Nephron (organoid): ENCODE results near the gene ITGA1.

ENCODE experiments used
- H3K27ac Mint-ChIP-seq, 3 experiments: 2 replicates each; pipeline ENCODE4 v1.8.0; 2020; ENCODE audit warnings: mixed read lengths in 3 of 3, mild to moderate bottlenecking in 2 of 3, moderate library complexity in 1 of 3
- H3K27me3 Mint-ChIP-seq: 2 replicates; pipeline ENCODE4 v1.8.0; 2021; ENCODE audit warnings: low read depth, mild to moderate bottlenecking, moderate library complexity, mixed read lengths
- H3K36me3 Mint-ChIP-seq: 2 replicates; pipeline ENCODE4 v1.8.0; 2020; ENCODE audit warnings: low read depth, mixed read lengths
- H3K4me1 Mint-ChIP-seq: 2 replicates; pipeline ENCODE4 v1.8.0; 2020; ENCODE audit warnings: mixed read lengths
- H3K4me3 Mint-ChIP-seq, 3 experiments: 2 replicates each; pipeline ENCODE4 v1.8.0; 2020; ENCODE audit warnings: mild to moderate bottlenecking in 3 of 3, mixed read lengths in 3 of 3, moderate library complexity in 2 of 3
- H3K9me3 Mint-ChIP-seq: 2 replicates; pipeline ENCODE4 v1.8.0; 2020; ENCODE audit warnings: mixed read lengths
- TF ChIP-seq, protein P1 (sequence below), 3 experiments: fragments of 200-600 bp; sonication (generic); IDR thresholded peaks; one replicate each; pipeline ENCODE4 v1.5.0; 2021; ENCODE audit warnings: antibody characterized with exemption in 3 of 3; ENCODE audit not compliant: unreplicated experiment in 3 of 3

ITGA1 gene

DNA sequence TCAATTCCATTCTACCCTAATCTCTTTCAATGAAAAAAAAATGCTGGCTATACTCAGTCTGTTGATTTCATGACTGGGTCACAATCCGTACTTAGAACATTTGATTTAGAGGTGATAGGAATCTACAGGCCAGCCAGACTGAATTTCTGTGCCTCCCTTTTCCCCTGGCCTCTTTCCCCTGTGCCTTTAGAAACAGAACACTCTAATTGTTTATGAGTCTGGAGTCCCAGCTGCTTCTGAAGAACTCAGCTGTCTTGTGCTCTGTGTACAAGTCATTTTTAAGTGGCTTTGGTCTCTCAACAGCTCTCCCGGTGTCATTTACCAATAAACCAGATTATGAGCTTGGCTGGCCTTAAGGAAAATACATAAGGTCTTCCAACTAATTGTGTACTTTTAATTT lies 107.4 kb downstream of the ITGA1 start:
- no peaks in the 10 kb centered on the region for H3K27me3 Mint-ChIP-seq
- peak overlapping the region in 2 of 3 experiments; percentile 31 to 47 for H3K4me3 Mint-ChIP-seq
- peaks cover 10% of the 10 kb centered on the region for H3K36me3 Mint-ChIP-seq
- H3K27ac Mint-ChIP-seq = peak overlapping the region; percentile 84 to 94 (median 87)
- TF ChIP-seq, protein P1, sequence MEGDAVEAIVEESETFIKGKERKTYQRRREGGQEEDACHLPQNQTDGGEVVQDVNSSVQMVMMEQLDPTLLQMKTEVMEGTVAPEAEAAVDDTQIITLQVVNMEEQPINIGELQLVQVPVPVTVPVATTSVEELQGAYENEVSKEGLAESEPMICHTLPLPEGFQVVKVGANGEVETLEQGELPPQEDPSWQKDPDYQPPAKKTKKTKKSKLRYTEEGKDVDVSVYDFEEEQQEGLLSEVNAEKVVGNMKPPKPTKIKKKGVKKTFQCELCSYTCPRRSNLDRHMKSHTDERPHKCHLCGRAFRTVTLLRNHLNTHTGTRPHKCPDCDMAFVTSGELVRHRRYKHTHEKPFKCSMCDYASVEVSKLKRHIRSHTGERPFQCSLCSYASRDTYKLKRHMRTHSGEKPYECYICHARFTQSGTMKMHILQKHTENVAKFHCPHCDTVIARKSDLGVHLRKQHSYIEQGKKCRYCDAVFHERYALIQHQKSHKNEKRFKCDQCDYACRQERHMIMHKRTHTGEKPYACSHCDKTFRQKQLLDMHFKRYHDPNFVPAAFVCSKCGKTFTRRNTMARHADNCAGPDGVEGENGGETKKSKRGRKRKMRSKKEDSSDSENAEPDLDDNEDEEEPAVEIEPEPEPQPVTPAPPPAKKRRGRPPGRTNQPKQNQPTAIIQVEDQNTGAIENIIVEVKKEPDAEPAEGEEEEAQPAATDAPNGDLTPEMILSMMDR (IDR thresholded peaks at IDR 0.05; ENCODE audit: unreplicated experiment in 3 of 3) = no peak
- peaks cover 58% of the 10 kb centered on the region for H3K4me1 Mint-ChIP-seq
- no peaks in the 10 kb centered on the region for H3K9me3 Mint-ChIP-seq

DNA sequence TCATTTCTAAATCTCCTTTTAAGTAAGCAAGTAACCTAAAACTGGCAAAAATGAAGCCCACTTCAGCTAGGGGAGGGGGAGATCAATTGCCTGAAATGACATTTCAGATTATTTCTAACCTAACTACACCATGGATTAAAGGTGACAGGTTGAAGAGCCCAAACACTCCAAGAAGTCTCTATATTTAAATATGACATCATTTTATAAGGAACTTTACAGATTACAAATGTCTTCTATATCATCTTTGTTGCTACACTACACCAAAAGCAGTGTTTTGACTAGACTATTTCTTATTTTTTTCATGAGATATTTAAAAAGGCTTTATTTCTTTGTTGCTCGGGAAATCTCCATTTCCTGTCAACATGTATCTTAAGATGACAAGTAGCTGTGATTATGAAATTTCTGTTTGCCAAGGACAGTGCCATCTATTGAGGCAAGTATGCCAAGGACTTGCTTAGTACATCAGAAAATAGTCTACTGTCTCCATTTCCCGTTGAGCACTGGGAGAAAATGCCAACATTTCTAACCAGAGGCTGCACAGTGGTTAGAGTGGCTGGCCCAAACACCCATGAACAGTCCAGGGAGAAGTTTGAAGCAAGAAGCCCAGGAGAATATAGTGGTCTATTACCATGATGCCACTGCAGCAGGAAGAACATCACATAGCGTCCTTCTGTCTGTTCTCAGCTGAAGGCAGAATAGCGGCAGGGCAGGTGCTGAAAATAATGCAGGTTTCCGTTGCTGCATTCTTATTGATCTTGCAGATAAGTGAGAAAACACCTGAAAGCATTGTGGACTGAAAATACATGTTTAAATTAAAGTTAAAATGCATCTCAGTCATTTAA lies 108.1 kb downstream of the ITGA1 start:
- TF ChIP-seq, protein P1 (IDR thresholded peaks at IDR 0.05; ENCODE audit: unreplicated experiment in 3 of 3) = no peak
- Mint-ChIP-seq H3K9me3 (no peaks in the 10 kb centered on the region), H3K27ac (peak overlapping the region; percentile 84 to 94 (median 87)), H3K4me3 (no peak overlapping the region), H3K36me3 (peaks cover 8% of the 10 kb centered on the region), H3K4me1 (peaks cover 58% of the 10 kb centered on the region), H3K27me3 (no peaks in the 10 kb centered on the region)

GRCh38 chr5:52896534-52897237 lies 109.0 kb downstream of the ITGA1 start:
- peaks cover 58% of the 10 kb centered on the region for H3K4me1 Mint-ChIP-seq
- peaks cover 11% of the 10 kb centered on the region for H3K36me3 Mint-ChIP-seq
- TF ChIP-seq, protein P1 (IDR thresholded peaks at IDR 0.05; ENCODE audit: unreplicated experiment in 3 of 3) = no peak
- no peaks in the 10 kb centered on the region for H3K27me3 Mint-ChIP-seq
- H3K27ac Mint-ChIP-seq = peak overlapping the region; percentile 84 to 94 (median 87)
- H3K9me3 Mint-ChIP-seq = no peaks in the 10 kb centered on the region
- H3K4me3 Mint-ChIP-seq = no peak overlapping the region

GRCh38 chr5:52897238-52897614 lies 109.5 kb downstream of the ITGA1 start:
- no peak overlapping the region for H3K4me3 Mint-ChIP-seq
- H3K4me1 Mint-ChIP-seq = peaks cover 58% of the 10 kb centered on the region
- H3K27ac Mint-ChIP-seq = peak overlapping the region; percentile 84 to 94 (median 87)

GRCh38 chr5:52898961-52899680 lies 111.4 kb downstream of the ITGA1 start:
- Mint-ChIP-seq H3K27ac (peak overlapping the region; percentile 55 to 91 (median 89)), H3K9me3 (no peaks in the 10 kb centered on the region), H3K4me1 (peaks cover 40% of the 10 kb centered on the region), H3K4me3 (peak overlapping the region in 2 of 3 experiments; percentile 31 to 46), H3K36me3 (peaks cover 11% of the 10 kb centered on the region), H3K27me3 (no peaks in the 10 kb centered on the region)
- TF ChIP-seq, protein P1 (IDR thresholded peaks at IDR 0.05; ENCODE audit: unreplicated experiment in 3 of 3) = no peak

More at GRCh38 chr5:52897238-52897614, 109.5 kb downstream of the ITGA1 start:
- H3K36me3 Mint-ChIP-seq = peaks cover 11% of the 10 kb centered on the region
- H3K9me3 Mint-ChIP-seq = no peaks in the 10 kb centered on the region
- no peaks in the 10 kb centered on the region for H3K27me3 Mint-ChIP-seq
- TF ChIP-seq, protein P1 (IDR thresholded peaks at IDR 0.05; ENCODE audit: unreplicated experiment in 3 of 3) = no peak
